Measurements from ENCODE around the gene MTCH2. TPM values are rescaled to one million over a fixed set of nuclear protein-coding genes. Genes with fewer than 3 reads are reported as not detected.
"Not testable (repeated sequence)": the region's sequence is repeated elsewhere in the genome, so short reads cannot be mapped to it uniquely, and the experiment has no call there.

MTCH2 gene
- total RNA-seq, 1 experiment from 2014 or later: 138 TPM

- POLR2A ChIA-PET: no interaction called here
- Histone ChIP-seq H3K9me3 (ENCODE audit: control insufficient read depth in 1 of 2, insufficient read depth in 1 of 2, low read depth in 1 of 2, low read length in 2 of 2) (no peaks in the 10 kb centered on the region), H4K20me1 (ENCODE audit: insufficient read depth) (no peaks in the 10 kb centered on the region), H3K9ac (ENCODE audit: low read length) (no peak overlapping the region), H3K27me3 (ENCODE audit: insufficient read depth, low read length) (no peaks in the 10 kb centered on the region), H3K36me3 (ENCODE audit: control insufficient read depth in 1 of 2, insufficient read depth in 2 of 2, low read length in 2 of 2) (no peaks in the 10 kb centered on the region), H3K79me2 (ENCODE audit: insufficient read depth, low read length) (no peaks in the 10 kb centered on the region), H3K4me3 (replicated peaks in 1 of 2; ENCODE audit: low read depth in 1 of 2, low read length in 2 of 2) (no peak overlapping the region), H2AFZ (ENCODE audit: low read depth, low read length, poor library complexity, severe bottlenecking) (no peak overlapping the region), H3K4me2 (ENCODE audit: low read length) (no peak overlapping the region), H3K4me1 (ENCODE audit: control insufficient read depth in 1 of 2, insufficient read depth in 2 of 2, low read length in 2 of 2) (peaks cover 0 to 29% of the 10 kb centered on the region in 2 experiments; a peak in 3 of 4 replicates), H3K27ac (ENCODE audit: low read depth, low read length) (no peak overlapping the region), H3K9me2 (ENCODE audit: insufficient read depth) (no peaks in the 10 kb centered on the region)
- no peak for DNase-seq (ENCODE audit: low read depth, low spot score)
- no peak for ATAC-seq
- TF ChIP-seq MAX (IDR thresholded peaks at IDR 0.05): no peak
- no peak for TF ChIP-seq ATF3 (IDR thresholded peaks at IDR 0.05)
- no peak for TF ChIP-seq ELF1 (IDR thresholded peaks at IDR 0.05; ENCODE audit: borderline replicate concordance, low read depth)
- no peak for TF ChIP-seq POLR2A (IDR thresholded peaks at IDR 0.05; ENCODE audit: borderline replicate concordance, extremely low read depth, insufficient read depth, insufficient read length)
- intact Hi-C loops (cut with micrococcal nuclease): no loop called here
- CTCF ChIA-PET: no interaction called here
- RAD21 ChIA-PET (ENCODE audit: low non-redundant PET in 1 of 2, low total read pairs in 2 of 2, uncharacterized antibody in 2 of 2, unreplicated experiment in 2 of 2): no interaction called here
- BruUV-seq (replicated peaks): no TSS peak
Measured at GRCh38 chr11:47667135-47667534, 24.8 kb upstream of the MTCH2 start.

GRCh38 chr11:47664936-47665335 lies 22.6 kb upstream of the MTCH2 start:
- POLR2A ChIA-PET; CTCF ChIA-PET; BruUV-seq (replicated peaks); DNase-seq (ENCODE audit: low read depth, low spot score); RAD21 ChIA-PET (ENCODE audit: low non-redundant PET in 1 of 2, low total read pairs in 2 of 2, uncharacterized antibody in 2 of 2, unreplicated experiment in 2 of 2); H4K20me1 ChIP-seq (ENCODE audit: insufficient read depth); H3K79me2 ChIP-seq (ENCODE audit: insufficient read depth, low read length); H3K9me3 ChIP-seq (ENCODE audit: control insufficient read depth in 1 of 2, insufficient read depth in 1 of 2, low read depth in 1 of 2, low read length in 2 of 2); H3K27me3 ChIP-seq (ENCODE audit: insufficient read depth, low read length); H3K9me2 ChIP-seq (ENCODE audit: insufficient read depth); H3K4me3 ChIP-seq (replicated peaks in 1 of 2; ENCODE audit: low read depth in 1 of 2, low read length in 2 of 2); H3K36me3 ChIP-seq (ENCODE audit: control insufficient read depth in 1 of 2, insufficient read depth in 2 of 2, low read length in 2 of 2); H3K9ac ChIP-seq (ENCODE audit: low read length); H2AFZ ChIP-seq (ENCODE audit: low read depth, low read length, poor library complexity, severe bottlenecking); intact Hi-C loops (cut with micrococcal nuclease); H3K27ac ChIP-seq (ENCODE audit: low read depth, low read length): not testable (repeated sequence)
- peak overlapping the region; percentile 41 for H3K4me2 ChIP-seq (ENCODE audit: low read length)
- peaks cover 0 to 27% of the 10 kb centered on the region in 2 experiments; a peak in 3 of 4 replicates for H3K4me1 ChIP-seq (ENCODE audit: control insufficient read depth in 1 of 2, insufficient read depth in 2 of 2, low read length in 2 of 2)
- peak; percentile 45 for ATAC-seq

Data from HCT116 (cell line).